ENCODE results near the gene CCND2.

The CCND2 gene

GRCh38 chr12:4281173-4281654 lies 7.7 kb downstream of the CCND2 start:
- TF ChIP-seq NFIC (IDR thresholded peaks at IDR 0.05): no peak
- TF ChIP-seq FOXM1 (IDR thresholded peaks at IDR 0.05; ENCODE audit: borderline replicate concordance, low read depth): no peak
- no peak for TF ChIP-seq EGR1 (IDR thresholded peaks at IDR 0.05)
- TF ChIP-seq, protein P1, sequence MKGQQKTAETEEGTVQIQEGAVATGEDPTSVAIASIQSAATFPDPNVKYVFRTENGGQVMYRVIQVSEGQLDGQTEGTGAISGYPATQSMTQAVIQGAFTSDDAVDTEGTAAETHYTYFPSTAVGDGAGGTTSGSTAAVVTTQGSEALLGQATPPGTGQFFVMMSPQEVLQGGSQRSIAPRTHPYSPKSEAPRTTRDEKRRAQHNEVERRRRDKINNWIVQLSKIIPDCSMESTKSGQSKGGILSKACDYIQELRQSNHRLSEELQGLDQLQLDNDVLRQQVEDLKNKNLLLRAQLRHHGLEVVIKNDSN (IDR thresholded peaks at IDR 0.05): no peak
- no peak for TF ChIP-seq EP300 (IDR thresholded peaks at IDR 0.05; ENCODE audit: borderline replicate concordance)
- TF ChIP-seq YY1 (IDR thresholded peaks at IDR 0.05; ENCODE audit: low read depth): no peak
- no peak for TF ChIP-seq CREB1 (IDR thresholded peaks at IDR 0.05; ENCODE audit: low read depth)
- TF ChIP-seq TAF1 (IDR thresholded peaks at IDR 0.05; ENCODE audit: low read depth): no peak
- no peak for TF ChIP-seq TEAD4 (IDR thresholded peaks at IDR 0.05)
- TF ChIP-seq, protein P2, sequence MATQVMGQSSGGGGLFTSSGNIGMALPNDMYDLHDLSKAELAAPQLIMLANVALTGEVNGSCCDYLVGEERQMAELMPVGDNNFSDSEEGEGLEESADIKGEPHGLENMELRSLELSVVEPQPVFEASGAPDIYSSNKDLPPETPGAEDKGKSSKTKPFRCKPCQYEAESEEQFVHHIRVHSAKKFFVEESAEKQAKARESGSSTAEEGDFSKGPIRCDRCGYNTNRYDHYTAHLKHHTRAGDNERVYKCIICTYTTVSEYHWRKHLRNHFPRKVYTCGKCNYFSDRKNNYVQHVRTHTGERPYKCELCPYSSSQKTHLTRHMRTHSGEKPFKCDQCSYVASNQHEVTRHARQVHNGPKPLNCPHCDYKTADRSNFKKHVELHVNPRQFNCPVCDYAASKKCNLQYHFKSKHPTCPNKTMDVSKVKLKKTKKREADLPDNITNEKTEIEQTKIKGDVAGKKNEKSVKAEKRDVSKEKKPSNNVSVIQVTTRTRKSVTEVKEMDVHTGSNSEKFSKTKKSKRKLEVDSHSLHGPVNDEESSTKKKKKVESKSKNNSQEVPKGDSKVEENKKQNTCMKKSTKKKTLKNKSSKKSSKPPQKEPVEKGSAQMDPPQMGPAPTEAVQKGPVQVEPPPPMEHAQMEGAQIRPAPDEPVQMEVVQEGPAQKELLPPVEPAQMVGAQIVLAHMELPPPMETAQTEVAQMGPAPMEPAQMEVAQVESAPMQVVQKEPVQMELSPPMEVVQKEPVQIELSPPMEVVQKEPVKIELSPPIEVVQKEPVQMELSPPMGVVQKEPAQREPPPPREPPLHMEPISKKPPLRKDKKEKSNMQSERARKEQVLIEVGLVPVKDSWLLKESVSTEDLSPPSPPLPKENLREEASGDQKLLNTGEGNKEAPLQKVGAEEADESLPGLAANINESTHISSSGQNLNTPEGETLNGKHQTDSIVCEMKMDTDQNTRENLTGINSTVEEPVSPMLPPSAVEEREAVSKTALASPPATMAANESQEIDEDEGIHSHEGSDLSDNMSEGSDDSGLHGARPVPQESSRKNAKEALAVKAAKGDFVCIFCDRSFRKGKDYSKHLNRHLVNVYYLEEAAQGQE (IDR thresholded peaks at IDR 0.05; ENCODE audit: low read depth): no peak
- no peak for TF ChIP-seq ZBTB7A (IDR thresholded peaks at IDR 0.05; ENCODE audit: low read depth)
- TF ChIP-seq CEBPB (IDR thresholded peaks at IDR 0.05): no peak
- no peak for TF ChIP-seq TCF12 (IDR thresholded peaks at IDR 0.05; ENCODE audit: low read depth)
- TF ChIP-seq RAD21 (IDR thresholded peaks at IDR 0.05; ENCODE audit: low read depth): no peak
- no peak for TF ChIP-seq MAX (IDR thresholded peaks at IDR 0.05)

DNA sequence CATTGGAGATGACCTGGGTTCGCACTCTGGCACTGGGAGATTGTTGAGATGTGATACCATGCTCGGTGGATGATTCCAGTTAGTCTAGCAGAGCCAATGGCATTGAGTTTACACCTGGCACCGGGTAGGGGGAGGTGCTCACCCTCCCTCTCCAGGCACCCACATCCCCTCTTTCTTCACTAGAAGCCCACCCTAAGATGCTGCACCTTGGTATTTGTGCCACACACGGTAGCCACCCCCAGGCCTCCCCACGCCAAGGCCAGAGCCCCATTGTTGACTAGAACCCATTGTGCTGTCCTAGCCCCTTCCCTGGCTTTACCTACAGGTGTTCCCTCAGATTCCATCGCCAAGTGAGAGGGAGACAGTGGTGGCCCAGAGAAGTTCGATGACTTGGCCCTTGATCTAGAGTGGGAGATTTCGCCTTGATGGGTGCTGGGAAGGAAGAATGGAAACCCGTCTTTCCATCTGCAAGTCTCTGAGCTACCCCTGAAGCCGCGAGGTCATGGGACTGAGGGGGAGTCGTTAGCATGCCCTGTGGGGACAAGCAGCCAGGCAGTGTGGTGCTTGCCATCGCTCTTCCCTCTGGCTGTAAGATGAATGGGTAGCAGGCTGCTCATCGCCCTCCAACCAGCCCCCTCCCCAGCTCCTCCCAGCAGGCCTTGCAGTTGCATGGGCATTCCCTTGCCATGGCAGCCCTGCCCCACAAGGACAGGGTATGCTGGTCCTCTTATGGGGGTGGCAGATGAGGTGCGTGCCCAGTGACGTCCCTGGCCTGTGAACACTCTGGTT lies 8.7 kb downstream of the CCND2 start:
- TF ChIP-seq TAF1 (IDR thresholded peaks at IDR 0.05; ENCODE audit: low read depth) (no peak), TCF12 (IDR thresholded peaks at IDR 0.05; ENCODE audit: low read depth) (no peak), CEBPB (IDR thresholded peaks at IDR 0.05) (no peak), MAX (IDR thresholded peaks at IDR 0.05) (no peak), NFIC (IDR thresholded peaks at IDR 0.05) (no peak), FOXM1 (IDR thresholded peaks at IDR 0.05; ENCODE audit: borderline replicate concordance, low read depth) (no peak), CREB1 (IDR thresholded peaks at IDR 0.05; ENCODE audit: low read depth) (no peak), ZBTB7A (IDR thresholded peaks at IDR 0.05; ENCODE audit: low read depth) (no peak), EGR1 (IDR thresholded peaks at IDR 0.05) (no peak), RAD21 (IDR thresholded peaks at IDR 0.05; ENCODE audit: low read depth) (no peak), EP300 (IDR thresholded peaks at IDR 0.05; ENCODE audit: borderline replicate concordance) (no peak), YY1 (IDR thresholded peaks at IDR 0.05; ENCODE audit: low read depth) (no peak)
- TF ChIP-seq, protein P2 (IDR thresholded peaks at IDR 0.05; ENCODE audit: low read depth): no peak
- TF ChIP-seq, protein P1 (IDR thresholded peaks at IDR 0.05): no peak

DNA sequence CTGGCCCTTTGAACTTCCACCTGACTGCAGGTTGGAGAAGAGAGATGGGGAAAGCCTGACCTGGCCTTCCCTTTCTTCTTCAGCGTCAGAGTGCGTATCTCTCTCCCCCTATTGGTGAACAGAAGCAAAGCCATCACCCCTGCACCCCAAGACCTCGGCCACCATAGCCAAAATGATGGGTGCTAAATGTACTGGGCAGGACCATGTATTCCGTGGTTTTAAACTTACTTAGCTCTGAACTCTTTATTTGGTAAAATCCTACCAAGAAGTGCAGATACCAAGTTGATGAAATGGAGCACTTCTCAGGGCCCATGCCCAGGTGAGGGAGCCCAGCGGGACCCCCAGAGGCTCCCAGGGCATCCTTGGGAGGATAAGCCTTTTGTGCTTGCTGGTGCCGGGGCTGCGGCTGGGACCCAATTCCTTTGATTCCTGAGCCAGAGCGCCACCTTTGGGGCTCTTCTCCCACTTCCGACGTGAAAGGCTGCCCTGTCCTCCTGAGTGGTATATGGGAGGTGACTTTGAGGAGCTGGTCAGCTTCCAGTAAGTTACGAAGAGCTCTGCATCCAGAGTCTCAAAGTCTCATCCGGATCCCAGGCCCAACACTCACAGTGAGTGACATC lies 9.4 kb downstream of the CCND2 start:
- TF ChIP-seq TEAD4 (IDR thresholded peaks at IDR 0.05) (no peak), CEBPB (IDR thresholded peaks at IDR 0.05) (no peak), FOXM1 (IDR thresholded peaks at IDR 0.05; ENCODE audit: borderline replicate concordance, low read depth) (no peak), ZBTB7A (IDR thresholded peaks at IDR 0.05; ENCODE audit: low read depth) (no peak), YY1 (IDR thresholded peaks at IDR 0.05; ENCODE audit: low read depth) (no peak), CREB1 (IDR thresholded peaks at IDR 0.05; ENCODE audit: low read depth) (no peak), MAX (IDR thresholded peaks at IDR 0.05) (no peak), EGR1 (IDR thresholded peaks at IDR 0.05) (no peak), RAD21 (IDR thresholded peaks at IDR 0.05; ENCODE audit: low read depth) (no peak), EP300 (IDR thresholded peaks at IDR 0.05; ENCODE audit: borderline replicate concordance) (no peak), TAF1 (IDR thresholded peaks at IDR 0.05; ENCODE audit: low read depth) (no peak), NFIC (IDR thresholded peaks at IDR 0.05) (no peak), TCF12 (IDR thresholded peaks at IDR 0.05; ENCODE audit: low read depth) (no peak)
- TF ChIP-seq, protein P1 (IDR thresholded peaks at IDR 0.05): no peak
- TF ChIP-seq, protein P2 (IDR thresholded peaks at IDR 0.05; ENCODE audit: low read depth): no peak

Measured in Ishikawa (cell line).